ENCODE data around the gene IFNK. TPM values are rescaled to one million over a fixed set of nuclear protein-coding genes. Genes with fewer than 3 reads are reported as not detected.

The IFNK gene
- total RNA-seq: not detected

GRCh38 chr9:27524236-27524635, at the start of gene IFNK:
TSS of gene IFNK (plus strand) at chr9:27524290. CDS start at chr9:27524337, 47 bp downstream.

GRCh38 chr9:27529316-27530278, 5.5 kb downstream of the IFNK start, which contains the start of gene MOB3B:
TSS of gene MOB3B (minus strand) at chr9:27529814. CDS start at chr9:27455550, 74,264 bp downstream.

GRCh38 chr9:27572918-27573633, 49.0 kb downstream of the IFNK start, which contains the start of gene C9orf72:
TSS of gene C9orf72 (minus strand) at chr9:27573481. CDS start at chr9:27567120, 6,361 bp downstream.

Other genes starting within 250 kb of the IFNK start
- gene EQTN, start 227.1 kb upstream of the IFNK start, total RNA-seq: 1.4 TPM
- gene MOB3B, start 5.5 kb downstream of the IFNK start, total RNA-seq: 9.0 TPM
- gene C9orf72, start 49.2 kb downstream of the IFNK start, total RNA-seq: 61.8 TPM